GM13977 (cell line): ENCODE measurements around the gene NTS.

Source experiments
- DNase-seq: peaks from one replicate; pipeline ENCODE4 v3.0.0; 2012; ENCODE audit warnings: low spot score
- in situ Hi-C: fragments of 300-500 bp; cut with MboI; formaldehyde crosslinking; loops from one replicate; pipeline ENCODE4 v1.12.0; 2022; ENCODE audit warnings: low sequenced_read_pairs, low pct_unique_long_range_greater_than_20kb, mixed read lengths, inconsistent platforms; ENCODE audit not compliant: unreplicated experiment
- TF ChIP-seq, protein P1 (sequence below): IDR thresholded peaks from 2 replicates; pipeline ENCODE4 v1.5.1; 2012; ENCODE audit warnings: mild to moderate bottlenecking, control low read depth; ENCODE audit not compliant: insufficient read depth; ENCODE audit errors: extremely low read depth, missing control alignments

Gene NTS

DNA sequence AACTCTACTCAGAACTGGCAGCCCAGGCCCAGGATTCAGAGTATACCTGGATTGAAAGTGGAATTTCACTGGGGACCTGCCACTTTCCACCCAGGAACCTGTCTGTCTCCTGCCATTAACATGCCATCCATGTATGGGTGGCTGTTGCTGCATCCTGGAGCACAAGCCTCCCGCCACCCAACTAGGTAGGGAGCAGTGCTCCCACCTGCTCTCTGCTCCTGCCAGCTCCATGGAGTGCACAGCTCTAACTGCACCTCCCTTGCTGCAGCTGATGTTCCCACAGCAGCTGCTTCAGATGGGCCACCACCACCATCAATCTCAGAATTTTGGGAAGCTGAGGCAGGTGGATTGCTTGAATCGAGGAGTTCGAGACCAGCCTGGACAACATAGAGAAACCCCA, 17.1 kb upstream of the NTS start:
- in situ Hi-C loops: loop anchor here (25.0 kb wide), 1 partner anchor 270 kb away; no protein-coding TSS in a partner anchor
- TF ChIP-seq, protein P1, sequence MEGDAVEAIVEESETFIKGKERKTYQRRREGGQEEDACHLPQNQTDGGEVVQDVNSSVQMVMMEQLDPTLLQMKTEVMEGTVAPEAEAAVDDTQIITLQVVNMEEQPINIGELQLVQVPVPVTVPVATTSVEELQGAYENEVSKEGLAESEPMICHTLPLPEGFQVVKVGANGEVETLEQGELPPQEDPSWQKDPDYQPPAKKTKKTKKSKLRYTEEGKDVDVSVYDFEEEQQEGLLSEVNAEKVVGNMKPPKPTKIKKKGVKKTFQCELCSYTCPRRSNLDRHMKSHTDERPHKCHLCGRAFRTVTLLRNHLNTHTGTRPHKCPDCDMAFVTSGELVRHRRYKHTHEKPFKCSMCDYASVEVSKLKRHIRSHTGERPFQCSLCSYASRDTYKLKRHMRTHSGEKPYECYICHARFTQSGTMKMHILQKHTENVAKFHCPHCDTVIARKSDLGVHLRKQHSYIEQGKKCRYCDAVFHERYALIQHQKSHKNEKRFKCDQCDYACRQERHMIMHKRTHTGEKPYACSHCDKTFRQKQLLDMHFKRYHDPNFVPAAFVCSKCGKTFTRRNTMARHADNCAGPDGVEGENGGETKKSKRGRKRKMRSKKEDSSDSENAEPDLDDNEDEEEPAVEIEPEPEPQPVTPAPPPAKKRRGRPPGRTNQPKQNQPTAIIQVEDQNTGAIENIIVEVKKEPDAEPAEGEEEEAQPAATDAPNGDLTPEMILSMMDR: no peak
- no peak for DNase-seq

DNA sequence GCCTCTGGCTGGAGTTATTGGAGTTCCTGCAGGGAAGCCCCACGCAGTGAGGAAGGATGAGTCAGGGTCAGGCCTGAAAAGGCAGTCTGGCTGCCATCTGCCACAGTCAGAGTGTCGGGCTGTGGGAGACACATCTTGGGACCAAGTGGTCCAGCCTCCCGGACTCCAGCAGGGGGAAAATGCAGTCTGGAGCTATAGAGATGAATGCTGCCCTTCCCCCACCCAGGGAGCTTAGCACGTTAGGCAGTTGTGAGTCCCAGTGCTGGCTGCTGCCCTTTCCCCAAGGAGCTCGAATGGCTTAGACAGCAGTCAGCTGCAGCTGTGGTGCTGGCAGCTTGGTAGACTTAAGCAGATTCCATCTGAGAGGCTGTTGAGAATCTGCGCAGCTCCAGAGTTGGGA, 8.2 kb upstream of the NTS start:
- no peak for DNase-seq
- TF ChIP-seq, protein P1: no peak
- in situ Hi-C loops: loop anchor here (10.0 to 25.0 kb wide), 2 partner anchors 279 to 391 kb away; no protein-coding TSS in a partner anchor

DNA sequence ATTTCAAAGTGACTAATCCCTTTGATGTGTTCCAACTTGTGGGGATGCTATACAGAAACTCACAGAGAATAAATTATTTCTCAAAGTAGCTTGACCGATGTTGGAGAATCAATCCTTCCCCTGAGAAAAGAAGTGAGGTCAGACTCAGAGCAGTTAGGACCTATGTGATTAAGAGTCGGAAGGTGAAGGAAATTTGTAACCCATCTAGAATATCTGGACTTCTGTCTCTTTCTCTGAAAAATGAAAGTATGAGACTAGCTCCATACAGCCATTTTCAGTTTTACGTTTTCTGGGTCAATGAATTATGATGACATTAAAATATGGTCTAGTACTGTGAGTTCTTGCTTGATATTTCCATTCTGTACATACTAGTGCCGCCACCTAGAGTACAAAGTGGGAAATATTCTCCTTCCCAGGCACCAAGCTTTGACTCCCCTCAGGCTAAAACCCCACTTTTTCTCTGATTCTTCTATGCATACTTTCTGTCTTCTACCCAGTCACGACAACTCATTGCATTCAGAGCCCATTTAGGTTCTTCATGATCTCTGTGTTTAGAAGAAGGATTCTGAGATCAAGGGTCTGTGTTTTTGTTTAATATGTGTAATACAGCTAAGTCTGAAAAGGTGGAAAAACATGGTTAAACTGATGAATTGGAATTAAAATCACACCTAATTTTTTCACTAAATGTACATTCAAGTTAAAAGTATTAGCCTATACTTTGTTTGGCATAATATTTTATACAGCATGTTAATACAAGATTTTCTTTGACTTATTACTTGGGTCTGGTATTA, 6.9 kb upstream of the NTS start:
- TF ChIP-seq, protein P1: peak; percentile 71
- DNase-seq: peak; percentile 46
- in situ Hi-C loops: loop anchor here (10.0 to 25.0 kb wide), 2 partner anchors 280 to 392 kb away; no protein-coding TSS in a partner anchor

DNA sequence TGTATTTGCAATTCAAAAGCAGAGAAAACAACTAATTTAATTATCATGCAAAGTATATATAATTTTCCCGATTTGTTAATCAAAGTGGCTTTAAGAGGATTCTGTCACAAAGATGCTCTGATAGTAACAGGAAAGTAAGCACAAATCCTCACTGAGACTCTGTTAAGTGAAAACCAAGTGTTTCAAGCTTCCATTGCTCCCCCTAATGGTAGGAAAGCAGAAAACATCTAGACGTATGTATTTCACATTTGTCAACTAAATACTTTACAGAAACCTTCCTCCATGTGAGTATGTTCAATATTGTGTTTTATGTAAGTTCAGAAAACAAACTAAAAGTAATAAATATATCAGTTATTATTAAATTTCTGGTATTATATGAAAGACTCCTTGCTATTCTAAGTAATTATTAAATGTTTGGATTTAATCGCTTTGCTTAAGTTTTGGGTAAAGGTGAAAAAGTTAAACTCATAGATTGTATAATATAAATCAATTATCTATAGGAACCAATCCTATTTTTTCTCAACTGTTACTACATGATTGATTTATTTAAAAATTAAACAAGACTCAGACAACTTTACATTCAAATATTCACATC, 1.5 kb upstream of the NTS start:
- in situ Hi-C loops: loop anchor here (25.0 kb wide), 1 partner anchor 285 kb away; no protein-coding TSS in a partner anchor
- DNase-seq: peak; percentile 23
- TF ChIP-seq, protein P1: peak; percentile 73

DNA sequence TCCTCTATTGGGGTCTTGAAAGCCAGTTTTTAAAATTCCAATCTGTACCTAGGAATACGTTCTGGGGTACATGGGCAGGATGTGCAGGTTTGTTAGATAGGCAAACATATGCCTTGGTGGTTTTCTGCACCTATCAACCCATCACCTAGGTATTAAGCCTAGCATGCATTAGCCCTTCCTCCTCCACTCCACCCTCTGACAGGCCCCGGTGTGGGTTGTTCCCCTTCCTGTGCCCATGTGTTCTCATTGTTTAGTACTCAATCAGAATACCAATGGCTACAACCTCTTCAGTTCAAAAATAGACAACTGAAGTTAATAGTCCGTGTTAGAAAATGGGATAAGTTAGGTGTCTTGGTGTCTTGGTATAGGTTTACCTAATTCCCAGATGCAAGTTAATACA, 3.4 kb downstream of the NTS start:
- in situ Hi-C loops: no loop called here
- DNase-seq: no peak
- TF ChIP-seq, protein P1: no peak

DNA sequence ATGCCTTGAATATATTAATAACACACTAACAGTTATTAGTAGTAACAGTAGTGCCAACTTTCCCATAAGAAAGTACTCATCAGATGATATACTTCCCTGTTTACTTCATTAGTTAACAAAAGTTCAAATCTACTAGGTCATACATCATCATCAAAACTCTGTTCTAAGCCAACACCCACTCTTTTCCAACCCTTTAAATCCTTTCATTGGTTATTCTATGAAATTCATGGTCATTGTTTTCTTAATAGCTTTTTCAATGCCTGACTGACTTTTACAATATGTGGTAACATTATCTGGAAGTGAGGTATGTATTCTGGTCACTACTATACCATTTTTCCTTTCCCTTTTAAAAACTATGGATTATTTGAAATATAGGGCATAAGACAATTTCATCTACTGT, 9.7 kb downstream of the NTS start:
- in situ Hi-C loops: no loop called here
- DNase-seq: no peak
- TF ChIP-seq, protein P1: no peak
